Activated CD4-positive, alpha-beta T cell treated with anti-CD3 and anti-CD28 coated beads, Interleukin-2, amount 50 U/mL, for 24 hours (primary cell): ENCODE measurements around the gene CHMP3.
"Not testable (repeated sequence)": the region's sequence is repeated elsewhere in the genome, so short reads cannot be mapped to it uniquely, and the experiment has no call there.

Experiments
- DNase-seq, 2 donors: peaks; one replicate each; pipeline ENCODE4 v3.0.0-alpha.2; 2020; ENCODE audit warnings: low read depth in 1 of 2, low spot score in 1 of 2

Gene CHMP3

DNA sequence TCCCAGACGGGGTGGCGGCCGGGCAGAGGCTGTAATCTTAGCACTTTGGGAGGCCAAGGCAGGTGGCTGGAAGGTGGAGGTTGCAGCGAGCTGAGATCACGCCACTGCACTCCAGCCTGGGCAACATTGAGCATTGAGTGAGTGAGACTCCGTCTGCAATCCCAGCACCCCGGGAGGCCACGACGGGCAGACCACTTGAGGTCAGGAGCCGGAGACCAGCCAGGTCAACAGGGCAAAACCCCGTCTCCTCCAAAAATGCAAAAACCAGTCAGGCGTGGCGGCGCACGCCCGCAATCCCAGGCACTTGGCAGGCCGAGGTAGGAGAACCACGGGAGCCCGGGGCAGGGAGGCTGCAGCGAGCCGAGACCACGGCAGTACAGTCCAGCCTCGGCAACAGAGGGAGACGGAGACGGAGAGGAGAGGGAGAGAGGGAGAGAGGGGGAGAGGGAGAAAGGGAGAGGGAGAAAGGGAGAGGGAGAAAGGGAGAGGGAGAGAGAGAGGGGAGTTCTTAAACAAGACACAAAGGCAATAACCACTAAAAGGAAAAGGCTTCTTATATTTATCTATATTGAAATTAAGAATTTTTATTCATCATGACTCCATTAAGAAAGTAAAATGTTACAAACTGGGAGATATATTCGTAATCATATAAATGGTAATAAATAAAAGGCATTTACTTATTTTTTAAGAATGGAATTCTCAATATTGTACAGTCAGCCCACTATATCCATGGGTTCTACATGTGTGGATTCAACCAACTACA, 13.1 kb downstream of the CHMP3 start:
- DNase-seq: not testable (repeated sequence)

DNA sequence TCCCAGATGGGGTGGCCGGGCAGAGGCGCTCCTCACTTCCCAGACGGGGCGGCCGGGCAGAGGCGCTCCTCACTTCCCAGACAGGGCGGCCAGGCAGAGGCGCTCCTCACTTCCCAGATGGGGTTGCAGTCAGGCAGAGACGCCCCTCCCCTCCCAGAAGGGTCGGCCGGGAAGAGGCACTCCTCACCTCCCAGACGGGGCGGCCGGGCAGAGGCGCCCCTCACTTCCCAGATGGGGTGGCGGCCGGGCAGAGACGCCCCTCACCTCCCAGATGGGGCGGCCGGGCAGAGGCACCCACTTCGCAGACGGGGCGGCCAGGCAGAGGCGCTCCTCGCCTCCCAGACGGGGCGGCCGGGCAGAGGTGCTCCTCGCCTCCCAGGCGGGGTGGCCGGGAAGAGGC, 13.8 kb downstream of the CHMP3 start:
- DNase-seq: not testable (repeated sequence)

DNA sequence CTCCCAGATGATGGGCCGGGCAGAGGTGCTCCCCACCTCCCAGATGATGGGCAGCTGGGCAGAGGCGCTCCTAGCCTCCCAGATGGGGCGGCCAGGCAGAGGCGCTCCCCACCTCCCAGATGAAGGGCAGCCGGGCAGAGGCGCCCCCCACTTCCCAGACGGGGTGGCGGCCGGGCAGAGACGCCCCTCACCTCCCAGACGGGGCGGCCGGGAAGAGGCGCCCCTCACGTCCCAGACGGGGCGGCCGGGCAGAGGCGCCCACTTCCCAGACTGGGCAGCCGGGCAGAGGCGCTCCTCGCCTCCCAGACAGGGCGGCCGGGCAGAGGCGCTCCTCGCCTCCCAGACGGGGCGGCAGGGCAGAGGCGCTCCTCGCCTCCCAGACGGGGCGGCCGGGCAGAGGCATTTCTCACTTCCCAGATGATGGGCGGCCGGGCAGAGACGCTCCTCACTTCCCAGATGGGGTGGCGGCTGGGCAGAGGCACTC, 14.3 kb downstream of the CHMP3 start:
- DNase-seq: not testable (repeated sequence)

DNA sequence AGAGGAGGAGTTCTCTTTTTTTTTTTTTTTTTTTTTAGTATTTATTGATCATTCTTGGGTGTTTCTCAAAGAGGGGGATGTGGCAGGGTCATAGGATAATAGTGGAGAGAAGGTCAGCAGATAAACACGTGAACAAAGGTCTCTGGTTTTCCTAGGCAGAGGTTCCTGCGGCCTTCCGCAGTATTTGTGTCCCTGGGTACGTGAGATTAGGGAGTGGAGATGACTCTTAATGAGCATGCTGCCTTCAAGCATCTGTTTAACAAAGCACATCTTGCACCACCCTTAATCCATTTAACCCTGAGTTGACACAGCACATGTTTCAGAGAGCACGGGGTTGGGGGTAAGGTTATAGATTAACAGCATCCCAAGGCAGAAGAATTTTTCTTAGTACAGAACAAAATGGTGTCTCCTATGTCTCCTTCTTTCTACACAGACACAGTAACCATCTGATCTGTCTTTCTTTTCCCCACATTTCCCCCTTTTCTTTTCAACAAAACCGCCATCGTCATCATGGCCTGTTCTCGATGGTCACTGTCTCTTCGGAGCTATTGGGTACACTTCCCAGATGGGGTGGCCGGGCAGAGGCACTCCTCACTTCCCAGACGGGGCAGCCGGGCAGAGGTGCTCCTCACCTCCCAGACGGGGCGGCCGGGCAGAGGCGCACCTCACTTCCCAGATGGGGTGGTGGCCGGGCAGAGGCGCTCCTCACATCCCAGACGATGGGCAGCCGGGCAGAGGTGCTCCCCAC, 14.9 kb downstream of the CHMP3 start:
- DNase-seq: not testable (repeated sequence)

DNA sequence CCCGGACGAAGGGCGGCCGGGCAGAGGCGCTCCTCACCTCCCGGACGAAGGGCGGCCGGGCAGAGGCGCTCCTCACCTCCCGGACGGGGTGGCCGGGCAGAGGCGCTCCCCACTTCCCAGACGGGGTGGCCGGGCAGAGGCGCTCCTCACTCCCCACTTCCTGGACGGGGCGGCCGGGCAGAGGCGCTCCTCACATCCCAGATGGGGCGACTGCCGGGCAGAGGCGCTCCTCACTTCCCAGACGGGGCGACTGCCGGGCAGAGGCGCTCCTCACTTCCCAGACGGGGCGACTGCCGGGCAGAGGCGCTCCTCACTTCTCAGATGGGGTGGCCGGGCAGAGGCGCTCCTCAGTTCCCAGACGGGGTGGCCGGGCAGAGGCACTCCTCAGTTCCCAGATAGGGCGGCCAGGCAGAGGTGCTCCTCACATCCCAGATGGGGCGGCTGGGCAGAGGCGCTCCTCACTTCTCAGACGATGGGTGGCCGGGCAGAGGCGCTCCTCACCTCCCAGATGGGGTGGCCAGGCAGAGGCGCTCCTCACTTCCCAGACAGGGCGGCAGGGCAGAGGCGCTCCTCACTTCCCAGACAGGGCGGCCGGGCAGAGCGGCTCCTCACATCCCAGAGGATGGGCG, 17.8 kb downstream of the CHMP3 start:
- DNase-seq: not testable (repeated sequence)

DNA sequence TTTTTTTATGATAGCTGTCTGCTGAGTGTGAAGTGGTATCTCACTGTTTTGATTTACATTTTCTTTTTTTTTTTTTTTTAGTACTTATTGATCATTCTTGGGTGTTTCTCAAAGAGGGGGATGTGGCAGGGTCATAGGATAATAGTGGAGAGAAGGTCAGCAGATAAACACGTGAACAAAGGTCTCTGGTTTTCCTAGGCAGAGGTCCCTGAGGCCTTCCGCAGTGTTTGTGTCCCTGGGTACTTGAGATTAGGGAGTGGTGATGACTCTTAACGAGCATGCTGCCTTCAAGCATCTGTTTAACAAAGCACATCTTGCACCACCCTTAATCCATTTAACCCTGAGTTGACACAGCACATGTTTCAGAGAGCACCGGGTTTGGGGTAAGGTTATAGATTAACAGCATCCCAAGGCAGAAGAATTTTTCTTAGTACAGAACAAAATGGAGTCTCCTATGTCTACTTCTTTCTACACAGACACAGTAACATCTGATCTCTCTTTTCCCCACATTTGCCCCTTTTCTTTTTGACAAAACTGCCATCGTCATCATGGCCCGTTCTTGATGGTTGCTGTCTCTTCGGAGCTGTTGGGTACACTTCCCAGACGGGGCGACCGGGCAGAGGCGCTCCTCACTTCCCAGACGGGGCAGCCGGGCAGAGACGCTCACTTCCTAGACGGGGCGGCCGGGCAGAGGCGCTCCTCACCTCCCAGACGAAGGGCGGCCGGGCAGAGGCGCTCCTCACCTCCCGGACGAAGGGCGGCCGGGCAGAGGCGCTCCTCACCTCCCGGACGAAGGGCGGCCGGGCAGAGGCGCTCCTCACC, 18.8 kb downstream of the CHMP3 start:
- DNase-seq: not testable (repeated sequence)

DNA sequence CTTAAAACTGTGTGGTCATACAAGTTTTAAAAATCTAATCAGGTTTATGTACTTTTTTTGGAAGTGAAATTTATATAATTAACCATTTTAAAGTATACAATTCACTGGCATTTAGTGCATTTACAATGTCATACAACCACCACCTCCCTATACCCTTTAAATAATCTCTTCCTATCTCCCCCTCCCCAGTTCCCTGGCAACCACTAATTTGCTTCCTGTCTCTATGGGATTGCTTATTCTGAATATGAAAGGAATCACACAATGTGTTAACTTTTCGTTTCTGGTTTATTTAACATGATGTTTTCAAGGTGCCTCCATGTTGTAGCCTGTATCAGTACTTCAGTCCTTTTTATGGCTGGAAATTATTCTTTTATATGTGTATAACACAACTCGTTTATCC, 19.4 kb downstream of the CHMP3 start:
- no peak for DNase-seq

DNA sequence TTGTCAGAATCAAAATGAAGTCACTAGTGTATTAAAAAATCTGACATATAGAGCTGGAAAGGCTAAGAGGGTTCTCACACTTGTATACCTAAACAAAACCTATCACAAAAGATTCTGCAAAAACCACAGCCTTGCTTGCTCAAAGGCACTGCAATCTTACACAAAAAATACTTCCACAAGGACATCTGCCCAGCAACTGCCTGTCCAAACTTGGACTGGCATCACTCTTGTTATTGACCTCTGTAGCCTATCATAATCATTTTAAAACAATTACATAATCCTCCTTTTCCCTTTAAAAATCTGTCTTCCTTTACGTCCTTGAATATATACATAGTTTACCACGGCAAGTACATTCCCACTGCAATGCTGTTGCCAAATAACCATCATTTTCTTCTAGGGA, 19.9 kb downstream of the CHMP3 start:
- no peak for DNase-seq

DNA sequence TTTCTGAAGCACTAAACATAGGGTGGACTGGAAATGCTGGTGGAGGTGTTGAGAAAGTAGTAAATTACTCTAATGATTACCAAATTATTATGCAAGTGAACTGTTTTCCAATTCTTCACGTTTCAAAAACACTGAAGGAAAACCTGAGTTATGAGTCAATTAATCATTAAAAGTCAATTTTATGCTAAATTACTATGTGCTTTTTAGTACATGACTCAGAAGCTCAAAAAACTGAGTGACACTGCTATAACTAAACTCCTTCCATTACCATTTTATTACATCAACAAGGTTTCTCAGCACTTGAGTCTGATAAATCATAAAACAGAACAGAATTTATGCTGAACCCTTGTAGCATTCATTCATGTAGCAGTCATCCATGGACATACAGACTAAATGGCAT, 20.4 kb downstream of the CHMP3 start:
- DNase-seq: no peak

DNA sequence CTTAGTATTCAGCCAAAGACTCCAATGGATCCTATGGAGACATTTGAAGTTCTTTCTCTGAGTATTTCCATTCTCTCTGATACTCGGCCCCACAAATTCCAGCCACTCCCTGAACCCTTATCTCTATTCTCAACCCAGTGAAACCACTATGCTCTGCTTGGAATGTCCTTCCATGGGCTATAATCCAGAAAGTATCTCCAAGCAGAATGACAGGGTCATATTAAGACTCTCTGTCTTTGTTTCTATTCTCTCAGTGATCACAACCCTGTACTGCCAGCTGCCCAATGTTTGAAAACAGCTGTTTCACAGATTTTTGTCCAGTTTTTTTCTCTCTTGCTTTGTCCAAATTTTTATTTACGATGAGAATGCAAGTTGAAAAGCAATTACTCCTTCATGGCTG, 21.9 kb downstream of the CHMP3 start:
- no peak for DNase-seq

DNA sequence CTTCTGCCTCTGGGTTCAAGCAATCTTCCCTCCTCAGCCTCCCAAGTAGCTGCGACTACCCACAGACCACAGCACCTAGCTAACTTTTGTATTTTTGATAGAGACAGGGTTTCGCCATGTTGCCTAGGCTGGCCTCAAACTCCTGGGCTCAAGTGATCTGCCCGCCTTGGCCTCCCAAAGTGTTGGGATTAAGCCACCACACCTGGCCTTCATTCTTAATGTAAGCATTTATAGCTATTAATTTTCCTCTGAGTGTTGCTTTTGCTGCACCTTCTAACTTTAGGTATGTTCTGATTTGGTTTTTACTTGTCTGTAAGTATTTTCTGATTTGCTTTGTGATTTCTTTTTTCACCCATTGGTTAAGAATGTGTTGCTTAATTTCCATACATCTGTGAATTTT, 29.7 kb downstream of the CHMP3 start:
- DNase-seq: no peak

DNA sequence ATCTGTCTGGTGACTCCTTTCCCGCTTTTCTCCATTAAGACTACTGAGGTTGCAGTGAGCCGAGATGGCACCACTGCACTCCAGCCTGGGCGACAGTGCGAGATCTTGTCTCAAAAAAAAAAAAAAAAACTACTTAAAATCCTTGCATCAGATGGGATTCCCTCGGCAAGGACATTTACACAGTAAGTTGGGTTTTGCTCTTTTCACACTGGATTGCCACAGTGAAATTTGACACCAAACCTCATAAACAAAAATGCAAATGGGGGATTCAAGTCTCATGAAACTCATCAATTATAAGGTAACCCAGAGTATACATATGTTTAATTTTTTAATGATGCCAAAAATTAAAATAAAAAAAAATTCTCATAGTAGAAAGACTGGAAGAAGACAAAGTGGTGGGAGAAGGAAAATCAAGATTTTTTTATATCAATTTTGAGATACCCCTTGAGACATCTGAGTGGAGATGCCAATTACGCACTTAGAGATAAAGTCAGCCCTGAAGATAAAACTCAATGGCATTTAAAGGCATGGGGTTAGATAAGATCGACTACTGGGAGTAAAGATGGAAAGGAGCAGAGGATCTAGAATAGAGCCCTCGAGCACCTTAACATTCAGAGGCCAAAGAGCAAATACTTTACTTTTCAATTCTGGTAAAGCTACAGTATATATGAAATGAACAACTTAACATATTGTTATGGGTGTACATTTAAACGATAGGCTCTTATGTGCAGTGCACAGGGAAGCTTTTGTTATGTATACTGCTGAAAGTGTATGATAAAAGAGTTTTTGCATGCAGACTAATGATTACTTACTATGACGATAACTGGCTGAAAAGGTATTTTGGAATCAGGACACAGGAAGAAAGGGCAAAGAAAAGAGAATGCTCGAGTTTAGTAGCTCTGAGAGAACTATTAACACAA, 37.6 kb downstream of the CHMP3 start:
- DNase-seq: no peak

DNA sequence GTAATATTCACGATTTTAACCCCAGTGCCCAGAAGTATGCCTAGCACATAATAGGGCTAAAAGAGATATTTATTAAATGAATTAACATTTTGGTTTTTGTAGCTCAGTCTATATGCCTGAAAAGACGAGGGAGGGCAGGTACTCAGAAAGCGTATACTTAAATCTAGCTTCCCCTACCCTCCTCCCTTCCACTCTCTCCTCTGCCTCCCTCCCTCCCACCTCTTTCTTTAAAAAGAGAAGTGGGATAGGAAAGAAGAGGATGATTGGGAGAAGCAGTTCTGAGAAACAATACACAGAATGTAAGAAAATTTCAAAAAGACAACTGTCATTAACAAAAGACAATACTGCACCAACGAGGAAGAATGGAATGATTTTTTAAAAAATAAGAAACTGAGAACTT, 39.8 kb downstream of the CHMP3 start:
- no peak for DNase-seq

DNA sequence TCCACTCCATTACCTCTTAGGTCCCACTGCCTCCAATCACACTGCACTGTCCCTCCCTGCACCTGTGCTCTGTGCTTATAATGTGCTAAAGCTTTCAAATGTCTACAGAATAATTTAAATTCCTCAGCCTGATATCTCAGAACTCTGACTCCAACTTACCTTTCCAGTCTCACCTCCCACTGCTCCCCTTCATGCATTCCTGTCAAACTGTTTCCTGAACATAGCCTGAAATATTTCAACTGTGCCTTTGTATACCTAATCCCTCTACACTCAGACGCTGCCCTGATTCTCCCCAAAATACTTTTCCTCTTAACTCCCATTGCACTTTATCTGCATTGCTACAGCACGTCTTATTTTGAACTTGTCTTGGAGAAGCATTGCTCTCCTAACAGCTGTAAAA, 40.5 kb downstream of the CHMP3 start:
- DNase-seq: no peak

DNA sequence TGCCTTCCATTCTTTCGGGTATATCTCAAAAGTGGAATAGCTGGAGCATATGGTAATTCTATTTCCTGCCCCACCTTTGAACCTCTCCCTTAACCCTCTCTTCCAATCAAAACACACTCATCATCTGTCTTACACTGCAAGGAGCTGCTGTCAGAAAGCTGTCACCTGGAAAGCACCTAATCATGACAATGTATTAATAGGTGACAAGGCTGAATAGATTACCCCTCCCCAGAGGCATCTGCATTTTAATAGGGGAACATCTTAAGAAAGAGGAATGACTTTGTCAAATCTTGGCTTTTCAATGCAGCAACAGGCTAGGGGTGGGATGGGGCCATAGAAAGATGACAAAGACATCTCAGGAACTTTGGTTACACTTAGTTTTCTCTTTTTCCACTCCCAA, 41.3 kb downstream of the CHMP3 start:
- no peak for DNase-seq

DNA sequence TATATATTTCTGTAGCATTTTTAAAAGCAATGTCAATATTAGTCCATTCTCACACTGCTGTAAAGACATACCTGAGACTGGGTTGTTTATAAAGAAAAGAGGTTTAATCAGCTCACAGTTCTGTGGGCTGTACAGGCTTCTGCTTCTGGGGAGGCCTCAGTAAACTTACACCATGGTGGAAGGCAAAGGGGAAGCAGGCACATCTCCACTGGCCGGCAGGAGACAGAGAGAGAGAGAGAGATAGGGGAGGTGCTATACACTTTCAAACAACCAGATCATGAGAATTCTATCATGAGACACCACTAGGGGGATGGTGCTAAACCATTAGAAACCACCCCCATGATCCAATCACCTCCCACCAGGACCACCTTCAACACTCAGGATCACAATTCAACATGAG, 43.1 kb downstream of the CHMP3 start:
- DNase-seq: no peak

DNA sequence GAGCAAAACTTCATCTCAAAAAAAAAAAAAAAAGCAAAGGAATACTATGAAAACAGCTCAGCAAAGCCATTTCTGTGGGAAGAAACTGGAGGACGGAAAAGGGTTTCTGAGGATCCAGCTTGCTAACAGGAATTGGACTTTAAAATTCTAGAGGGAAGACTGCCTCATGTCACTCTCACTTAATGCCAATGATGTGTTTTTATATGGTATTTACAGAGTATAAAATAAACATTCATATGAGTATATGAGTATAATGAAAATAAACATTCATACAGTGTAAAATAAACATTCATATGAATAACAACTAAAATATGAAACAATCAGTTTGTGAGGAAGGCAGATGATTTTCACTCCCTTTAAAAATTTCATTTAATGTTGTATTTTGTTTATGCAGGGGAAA, 43.9 kb downstream of the CHMP3 start:
- no peak for DNase-seq

DNA sequence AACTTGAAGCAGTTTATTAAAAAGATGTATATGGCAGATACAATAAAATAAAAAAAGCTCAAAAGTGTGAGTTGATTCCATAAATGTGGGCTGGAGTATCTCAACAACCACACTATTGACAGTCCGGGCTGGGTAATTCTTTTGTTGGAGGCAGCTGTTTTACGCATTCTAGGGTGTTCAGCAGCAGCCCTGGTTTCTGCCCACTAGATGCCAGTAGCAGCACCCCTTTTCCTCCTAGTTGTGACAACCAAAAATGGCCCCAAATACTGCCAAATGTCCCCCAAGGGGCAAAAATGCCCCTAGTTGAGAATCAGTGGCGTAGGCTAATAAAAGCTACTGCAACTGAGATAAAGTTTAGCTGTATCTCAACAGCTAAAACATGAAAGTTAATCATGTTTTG, 44.8 kb downstream of the CHMP3 start:
- DNase-seq: no peak

DNA sequence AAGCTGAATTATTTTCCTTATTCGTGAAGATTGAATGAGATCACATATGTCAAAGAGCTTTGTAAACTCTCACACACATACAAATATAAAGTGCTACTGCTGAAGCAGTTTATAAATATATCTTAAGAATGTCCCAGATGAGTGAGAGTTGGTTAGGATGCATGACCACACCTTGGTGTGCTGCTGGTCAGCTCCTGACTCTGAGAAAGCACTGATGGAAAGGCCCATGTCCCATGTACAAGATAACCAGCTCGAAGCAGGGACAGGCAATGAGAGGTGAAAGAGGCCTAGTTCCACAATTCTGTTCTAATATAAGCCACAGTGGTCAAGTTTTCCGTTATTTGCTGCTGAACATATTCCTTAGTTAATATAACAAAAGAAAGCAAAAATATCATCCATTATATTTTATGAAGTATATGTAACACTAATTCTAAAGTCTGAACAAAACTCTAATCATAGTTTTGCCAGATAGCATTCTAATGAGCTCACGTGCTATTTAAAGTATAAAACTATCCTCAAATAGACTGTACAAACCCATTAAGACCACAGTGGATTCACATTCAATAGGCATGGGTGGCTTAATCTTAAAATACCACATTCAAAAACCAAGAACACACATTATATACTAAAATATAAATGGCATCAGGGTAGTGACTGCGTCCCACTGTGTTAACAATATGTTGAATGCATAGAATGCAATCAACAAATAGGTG, 49.1 kb downstream of the CHMP3 start:
- no peak for DNase-seq

DNA sequence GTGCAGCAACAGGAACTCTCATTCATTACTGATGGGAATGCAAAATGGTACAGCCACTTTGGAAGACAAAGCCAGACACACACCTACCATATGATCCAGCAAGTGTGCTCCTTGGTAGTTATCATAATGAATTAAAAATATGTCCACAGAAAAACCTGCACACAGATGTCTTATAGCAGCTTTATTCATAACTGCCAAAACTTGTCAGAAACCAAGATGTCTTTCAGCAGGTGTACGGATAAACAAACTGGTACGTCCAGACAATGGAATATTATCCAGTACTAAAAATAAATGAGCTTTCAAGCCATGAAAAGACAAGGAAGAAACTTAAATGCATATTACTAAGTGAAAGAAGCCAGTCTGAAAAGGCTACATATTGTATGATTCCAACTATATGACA, 50.4 kb downstream of the CHMP3 start:
- no peak for DNase-seq
